K562 treated with DMSO at 1 percent for 4 hours (cell line): ENCODE results near the gene UIMC1. TPM values are rescaled to one million over a fixed set of nuclear protein-coding genes. Genes with fewer than 3 reads are reported as not detected.

Experiments used
- total RNA-seq: library from RNA; unstranded; fragments of 300-600 nt; gene quantifications from 2 replicates; pipeline ENCODE4 v1.2.3, GENCODE V29; 2022; ENCODE audit not compliant: insufficient read depth

The UIMC1 gene
- total RNA-seq: 23.4 and 25.2 TPM in 2 replicates

GRCh38 chr5:177006265-177006972, at the start of gene UIMC1:
TSS of gene UIMC1 (minus strand) at chr5:177006779. CDS start at chr5:176982615, 24,164 bp downstream.

GRCh38 chr5:177022386-177023302, 16.1 kb upstream of the UIMC1 start, which contains the start of gene ZNF346:
TSS of gene ZNF346 (plus strand) at chr5:177022696. CDS start at chr5:177022739, 43 bp downstream.

DNA sequence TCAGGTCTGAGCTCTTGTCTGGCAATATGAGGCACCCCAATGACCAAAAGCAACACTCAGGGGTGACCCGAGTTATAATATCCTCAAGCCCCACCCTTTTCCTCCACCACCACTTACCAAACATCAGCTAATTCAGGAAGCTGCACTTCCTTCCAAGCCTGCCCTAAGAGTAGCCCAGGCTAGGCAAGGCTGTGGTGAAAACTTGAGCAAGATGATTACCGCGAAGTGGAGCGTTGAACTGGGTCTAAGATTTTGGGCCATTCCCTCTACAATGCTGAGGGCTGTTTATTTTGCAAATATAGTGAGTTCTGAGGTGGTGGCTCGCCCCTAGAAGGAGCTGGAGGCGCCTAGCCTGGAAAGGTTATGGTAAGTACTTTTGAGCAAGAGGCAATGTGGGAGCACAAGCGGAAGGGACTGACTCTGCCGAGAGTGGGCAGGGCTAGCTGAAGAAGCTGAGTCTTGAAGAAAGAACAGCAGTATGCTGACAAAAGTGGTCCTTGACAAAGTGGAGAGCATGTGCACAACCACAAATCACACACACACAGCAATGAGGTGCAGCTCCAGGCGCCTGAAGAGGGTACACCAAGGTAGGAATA, 107.2 kb downstream of the UIMC1 start, which contains the start of gene HK3:
HK3 (minus strand) TSS at position 51 of the 596 bp plus-strand sequence. CDS start 3,187 bp downstream, outside the sequence.

Other genes with a start within 250 kb of the UIMC1 start
- not detected in 2 replicates for gene UNC5A, start 196.2 kb downstream of the UIMC1 start, total RNA-seq
- not detected in 2 replicates for gene HK3, start 107.4 kb downstream of the UIMC1 start, total RNA-seq
- 14.8 and 23.0 TPM in 2 replicates for gene ZNF346, start 15.9 kb upstream of the UIMC1 start, total RNA-seq
- 7.3 and 9.4 TPM in 2 replicates for gene FGFR4, start 80.1 kb upstream of the UIMC1 start, total RNA-seq
- gene NSD1, start 127.0 kb upstream of the UIMC1 start, total RNA-seq: 10.2 and 13.0 TPM in 2 replicates